ENCODE data around the gene ARL5C.
A peak's percentile ranks its signal among the peaks of the same experiment; 100 is the strongest.
"Not testable (repeated sequence)": the region's sequence is repeated elsewhere in the genome, so short reads cannot be mapped to it uniquely, and the experiment has no call there.

The ARL5C gene

GRCh38 chr17:39181303-39181702 lies 15.3 kb upstream of the ARL5C start:
- Mint-ChIP-seq H3K4me3 (no peak overlapping the region), H3K36me3 (ENCODE audit: low read depth) (peaks cover 21% of the 10 kb centered on the region), H3K27ac (no peak overlapping the region), H3K4me1 (no peaks in the 10 kb centered on the region), H3K9me3 (no peaks in the 10 kb centered on the region), H3K27me3 (no peaks in the 10 kb centered on the region)
- no peak for ATAC-seq
- no peak for DNase-seq

DNA sequence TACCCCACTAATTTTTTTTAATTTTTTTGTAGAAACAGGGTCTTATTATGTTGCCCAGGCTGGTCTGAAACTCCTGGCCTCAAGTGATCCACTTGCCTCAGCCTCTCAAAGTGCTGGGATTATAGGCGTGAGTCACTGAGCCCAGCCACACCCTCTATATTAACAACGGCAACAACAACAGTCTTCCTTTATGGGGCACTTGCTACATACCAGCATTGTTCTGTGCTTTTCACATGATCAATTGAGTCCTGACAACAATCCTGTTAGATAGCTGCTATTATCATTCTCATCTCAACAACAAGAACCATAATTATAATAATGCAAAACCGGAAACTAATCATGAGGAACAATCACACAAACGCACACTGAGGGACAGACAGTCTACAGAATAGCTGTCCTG lies 12.6 kb upstream of the ARL5C start:
- Mint-ChIP-seq H3K4me1 (peaks cover 2% of the 10 kb centered on the region), H3K4me3 (no peak overlapping the region), H3K36me3 (ENCODE audit: low read depth) (peaks cover 13% of the 10 kb centered on the region), H3K27ac (no peak overlapping the region), H3K9me3 (no peaks in the 10 kb centered on the region), H3K27me3 (no peaks in the 10 kb centered on the region)
- DNase-seq = no peak
- no peak for ATAC-seq

- Mint-ChIP-seq H3K36me3 (ENCODE audit: low read depth) (peaks cover 8% of the 10 kb centered on the region), H3K27ac (no peak overlapping the region), H3K9me3 (no peaks in the 10 kb centered on the region), H3K4me3 (no peak overlapping the region), H3K27me3 (no peaks in the 10 kb centered on the region), H3K4me1 (peaks cover 12% of the 10 kb centered on the region)
- ATAC-seq (peak; percentile 31), DNase-seq (no peak)
These were observed 11.3 kb upstream of the ARL5C start for GRCh38 chr17:39177256-39177655.

- no peak for DNase-seq
- Mint-ChIP-seq H3K27me3 (no peaks in the 10 kb centered on the region), H3K4me3 (no peak overlapping the region), H3K27ac (no peak overlapping the region), H3K36me3 (ENCODE audit: low read depth) (peaks cover 8% of the 10 kb centered on the region), H3K4me1 (peaks cover 13% of the 10 kb centered on the region), H3K9me3 (no peaks in the 10 kb centered on the region)
- no peak for ATAC-seq
These were observed 9.7 kb upstream of the ARL5C start for GRCh38 chr17:39175695-39176093.

DNA sequence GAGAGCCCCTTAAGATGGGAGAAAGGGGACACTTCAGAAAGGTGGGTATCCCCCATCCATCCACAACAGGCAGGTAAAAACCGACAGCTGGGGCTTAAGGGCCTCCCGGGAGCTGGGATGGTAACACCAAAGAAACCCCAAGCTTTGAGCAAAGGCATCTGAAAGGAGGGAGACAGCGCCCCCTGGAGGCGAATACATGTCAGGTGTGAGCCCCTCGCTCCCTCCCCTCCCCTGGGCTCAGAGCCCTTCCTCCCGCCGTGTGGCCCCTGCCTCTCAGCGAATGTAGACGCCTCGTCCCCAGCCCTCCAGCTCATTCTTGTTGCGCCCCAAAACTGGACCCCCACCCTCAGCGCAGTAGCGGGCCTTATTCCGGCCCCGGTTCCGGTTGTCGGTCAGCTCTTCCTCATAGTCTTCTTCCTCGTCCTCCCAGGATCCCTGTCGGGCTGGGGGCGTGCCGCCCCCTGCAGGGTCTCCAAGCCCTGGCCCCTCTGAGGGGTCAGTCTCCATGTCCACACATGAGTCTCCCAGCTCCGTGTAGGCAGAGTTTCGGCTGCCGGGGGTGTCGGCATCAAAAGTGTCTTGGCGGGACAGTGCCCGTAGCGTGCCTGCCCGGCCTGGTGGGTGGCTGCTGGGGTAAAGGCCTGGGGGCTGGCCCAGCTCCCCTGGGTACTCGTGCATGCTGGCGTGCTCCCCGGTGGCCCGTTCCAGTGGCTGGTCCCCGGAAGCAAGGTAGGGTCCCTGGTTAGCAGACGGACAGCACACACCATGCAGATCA lies 9.1 kb upstream of the ARL5C start:
- peak; percentile 81 for DNase-seq
- Mint-ChIP-seq H3K36me3 (ENCODE audit: low read depth) (peaks cover 8% of the 10 kb centered on the region), H3K4me3 (no peak overlapping the region), H3K27ac (no peak overlapping the region), H3K4me1 (peaks cover 13% of the 10 kb centered on the region), H3K27me3 (no peaks in the 10 kb centered on the region), H3K9me3 (no peaks in the 10 kb centered on the region)
- ATAC-seq = peak; percentile 67

GRCh38 chr17:39173526-39174274 lies 7.7 kb upstream of the ARL5C start:
- DNase-seq (no peak), ATAC-seq (no peak)
- Mint-ChIP-seq H3K4me1 (peaks cover 13% of the 10 kb centered on the region), H3K27ac (no peak overlapping the region), H3K27me3 (peaks cover 3% of the 10 kb centered on the region), H3K4me3 (no peak overlapping the region), H3K36me3 (ENCODE audit: low read depth) (peaks cover 8% of the 10 kb centered on the region), H3K9me3 (no peaks in the 10 kb centered on the region)

- DNase-seq = no peak
- Mint-ChIP-seq H3K36me3 (ENCODE audit: low read depth) (peaks cover 8% of the 10 kb centered on the region), H3K27me3 (peaks cover 5% of the 10 kb centered on the region), H3K9me3 (no peaks in the 10 kb centered on the region), H3K27ac (no peak overlapping the region), H3K4me3 (no peak overlapping the region), H3K4me1 (peaks cover 13% of the 10 kb centered on the region)
- ATAC-seq = no peak
These were observed 7.1 kb upstream of the ARL5C start for GRCh38 chr17:39173080-39173479.

DNA sequence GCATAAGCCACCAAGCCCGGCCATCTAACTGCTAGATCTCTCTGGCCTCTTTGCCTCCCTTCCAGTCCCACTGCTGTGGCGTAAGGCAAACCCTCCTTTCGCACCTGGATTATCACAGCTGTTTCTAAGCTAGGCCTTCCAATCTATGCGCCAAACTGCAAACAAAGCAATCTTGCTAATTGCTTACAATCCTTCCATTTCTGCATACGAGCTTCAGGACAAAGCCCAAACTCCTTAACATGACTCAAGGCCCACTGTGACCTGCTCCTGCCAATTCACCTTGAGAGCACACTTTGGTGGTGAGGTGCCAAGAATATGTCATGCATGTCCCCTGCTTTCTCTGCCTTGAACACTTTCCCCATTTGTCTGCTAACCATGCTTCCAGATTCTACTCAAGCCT lies 6.0 kb upstream of the ARL5C start:
- peaks cover 3% of the 10 kb centered on the region for H3K36me3 Mint-ChIP-seq (ENCODE audit: low read depth)
- H3K4me3 Mint-ChIP-seq = no peak overlapping the region
- H3K27me3 Mint-ChIP-seq = peaks cover 7% of the 10 kb centered on the region
- H3K27ac Mint-ChIP-seq = no peak overlapping the region
- peaks cover 21% of the 10 kb centered on the region for H3K4me1 Mint-ChIP-seq
- ATAC-seq (no peak), DNase-seq (no peak)
- H3K9me3 Mint-ChIP-seq = no peaks in the 10 kb centered on the region

- peaks cover 19% of the 10 kb centered on the region for H3K27me3 Mint-ChIP-seq
- no peak for ATAC-seq
- peaks cover 24% of the 10 kb centered on the region for H3K4me1 Mint-ChIP-seq
- H3K9me3 Mint-ChIP-seq = no peaks in the 10 kb centered on the region
- no peak for DNase-seq
- peaks cover 2% of the 10 kb centered on the region for H3K36me3 Mint-ChIP-seq (ENCODE audit: low read depth)
- H3K27ac Mint-ChIP-seq = no peak overlapping the region
- H3K4me3 Mint-ChIP-seq = no peak overlapping the region
These were observed 4.6 kb upstream of the ARL5C start for GRCh38 chr17:39170558-39170957.

DNA sequence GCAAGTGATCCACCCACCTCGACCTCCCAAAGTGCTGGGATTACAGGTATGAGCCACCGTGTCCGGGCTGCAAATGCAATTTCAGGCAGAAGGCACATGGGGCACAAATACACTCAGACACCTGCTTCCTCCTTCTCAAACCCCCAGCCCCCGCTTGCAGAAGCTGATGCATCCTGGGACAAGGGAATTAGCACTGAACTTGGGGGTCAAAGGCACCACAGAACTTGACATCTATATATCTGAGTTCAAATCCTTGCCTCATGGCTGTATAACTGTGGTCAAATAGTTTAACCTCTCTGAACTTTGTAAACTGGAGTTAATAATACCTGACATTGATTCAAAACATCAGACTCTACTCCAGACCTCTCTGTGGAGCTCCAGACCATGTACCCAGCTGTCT lies 4.1 kb upstream of the ARL5C start:
- Mint-ChIP-seq H3K36me3 (ENCODE audit: low read depth) (peaks cover 2% of the 10 kb centered on the region), H3K27me3 (peaks cover 20% of the 10 kb centered on the region), H3K4me1 (peaks cover 25% of the 10 kb centered on the region), H3K4me3 (no peak overlapping the region), H3K27ac (no peak overlapping the region), H3K9me3 (no peaks in the 10 kb centered on the region)
- DNase-seq = no peak
- ATAC-seq = no peak

GRCh38 chr17:39169518-39169917 lies 3.6 kb upstream of the ARL5C start:
- Mint-ChIP-seq H3K27me3 (peaks cover 26% of the 10 kb centered on the region), H3K9me3 (no peaks in the 10 kb centered on the region), H3K4me3 (no peak overlapping the region), H3K4me1 (peaks cover 31% of the 10 kb centered on the region), H3K27ac (no peak overlapping the region), H3K36me3 (ENCODE audit: low read depth) (peaks cover 2% of the 10 kb centered on the region)
- ATAC-seq (no peak), DNase-seq (no peak)

DNA sequence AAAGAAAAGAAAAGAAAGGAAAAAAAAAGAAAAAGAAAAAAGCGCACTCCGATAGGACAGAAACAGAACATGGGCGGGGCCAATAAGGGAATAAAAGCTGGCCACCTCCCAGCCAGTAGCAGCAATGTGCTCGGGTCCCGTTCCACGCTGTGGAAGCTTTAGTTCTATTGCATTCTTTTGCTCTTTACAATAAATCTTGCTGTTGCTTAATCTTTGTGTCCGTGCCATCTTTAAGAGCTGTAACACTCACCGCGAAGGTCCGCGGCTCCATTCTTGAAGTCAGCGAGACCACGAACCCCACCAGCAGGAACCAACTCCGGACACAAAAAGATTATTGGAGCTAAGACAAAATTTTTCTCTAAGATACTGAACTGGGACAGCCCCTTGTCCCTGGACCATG lies 3.1 kb upstream of the ARL5C start:
- no peak overlapping the region for H3K27ac Mint-ChIP-seq
- H3K36me3 Mint-ChIP-seq (ENCODE audit: low read depth) = peaks cover 2% of the 10 kb centered on the region
- DNase-seq (no peak), ATAC-seq (no peak)
- peaks cover 28% of the 10 kb centered on the region for H3K27me3 Mint-ChIP-seq
- H3K4me1 Mint-ChIP-seq = peaks cover 32% of the 10 kb centered on the region
- no peaks in the 10 kb centered on the region for H3K9me3 Mint-ChIP-seq
- no peak overlapping the region for H3K4me3 Mint-ChIP-seq

DNA sequence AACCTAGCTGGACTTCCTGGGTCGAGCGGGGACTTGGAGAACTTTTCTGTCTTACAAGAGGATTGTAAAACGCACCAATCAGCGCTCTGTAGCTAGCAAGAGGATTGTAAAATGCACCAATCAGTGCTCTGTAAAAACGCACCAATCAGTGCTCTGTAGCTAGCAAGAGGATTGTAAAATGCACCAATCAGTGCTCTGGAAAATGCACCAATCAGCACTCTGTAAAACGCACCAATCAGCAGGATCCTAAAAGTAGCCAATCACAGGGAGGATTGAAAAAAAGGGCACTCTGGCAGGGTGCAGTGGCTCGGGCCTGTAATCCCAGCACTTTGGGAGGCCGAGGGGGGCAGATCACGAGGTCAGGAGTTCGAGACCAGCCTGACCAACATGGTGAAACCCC lies 2.5 kb upstream of the ARL5C start:
- peaks cover 30% of the 10 kb centered on the region for H3K4me1 Mint-ChIP-seq
- H3K9me3 Mint-ChIP-seq; H3K4me3 Mint-ChIP-seq; H3K27ac Mint-ChIP-seq; DNase-seq; H3K36me3 Mint-ChIP-seq (ENCODE audit: low read depth); ATAC-seq: not testable (repeated sequence)
- H3K27me3 Mint-ChIP-seq = peaks cover 28% of the 10 kb centered on the region

DNA sequence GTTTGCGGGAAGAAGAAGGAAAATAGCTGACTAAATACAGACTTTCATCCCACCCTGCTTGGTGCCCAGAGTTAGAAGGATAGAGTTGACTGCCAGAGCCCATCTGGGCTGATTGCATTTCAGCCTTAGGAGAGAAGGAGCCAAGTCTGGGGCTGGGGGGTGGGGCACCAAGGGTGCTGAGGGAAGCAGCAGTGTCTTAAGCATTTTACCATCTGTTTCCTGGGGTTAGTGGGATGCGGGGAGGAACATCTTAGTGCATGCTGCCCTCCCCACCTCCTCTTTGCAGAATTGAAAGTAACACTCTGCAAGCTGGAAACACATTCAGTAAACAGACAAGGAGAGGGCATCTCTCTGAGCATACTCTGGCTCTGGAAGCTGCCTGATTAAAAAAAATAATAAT lies 1.5 kb upstream of the ARL5C start:
- H3K36me3 Mint-ChIP-seq (ENCODE audit: low read depth) = peaks cover 2% of the 10 kb centered on the region
- H3K4me1 Mint-ChIP-seq = peaks cover 21% of the 10 kb centered on the region
- DNase-seq (no peak), ATAC-seq (no peak)
- H3K9me3 Mint-ChIP-seq = no peaks in the 10 kb centered on the region
- peaks cover 30% of the 10 kb centered on the region for H3K27me3 Mint-ChIP-seq
- H3K4me3 Mint-ChIP-seq = no peak overlapping the region
- H3K27ac Mint-ChIP-seq = no peak overlapping the region
